Cortex of kidney (tissue), 1 donor: ENCODE data around the gene MYO7B.

Source experiments
- DNase-seq: peaks from one replicate; lab custom pipeline; 2025; lab: John Stamatoyannopoulos, UW

Gene MYO7B

DNA sequence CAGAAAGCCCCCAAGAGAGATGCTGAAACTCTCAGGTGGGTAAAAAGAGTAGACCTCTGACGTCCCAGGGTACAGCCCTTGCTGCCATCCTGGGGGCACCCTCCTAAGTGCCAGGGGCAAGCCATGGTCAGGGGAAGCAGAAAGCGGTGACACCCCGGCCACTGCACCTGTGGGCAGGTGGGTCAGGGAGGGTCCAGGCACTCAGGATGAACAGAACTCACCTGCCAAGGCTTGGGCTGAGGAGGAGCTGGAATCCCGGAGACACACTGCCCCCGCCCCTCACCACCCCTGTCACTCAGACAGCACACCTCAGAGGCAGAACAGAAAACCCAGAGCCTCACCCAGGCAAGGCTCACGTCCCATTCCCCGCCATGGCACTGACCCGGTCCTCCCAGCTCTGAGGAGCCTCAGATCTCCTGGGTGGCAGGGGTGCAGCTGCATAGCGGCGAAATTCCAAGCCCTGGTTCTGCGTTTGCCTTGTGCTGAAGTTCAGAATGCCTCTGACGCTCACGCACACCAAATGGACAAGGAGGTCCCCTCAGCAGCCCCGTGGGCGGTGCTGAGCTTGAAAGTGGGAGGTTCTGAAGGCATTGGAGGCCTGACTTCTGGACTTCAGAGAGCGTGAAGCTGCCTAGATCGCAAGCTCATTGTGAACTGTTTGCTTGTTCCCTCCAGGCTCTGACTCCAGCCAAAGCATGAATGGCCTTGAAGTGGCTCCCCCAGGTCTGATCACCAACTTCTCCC is 114.7 kb downstream of the MYO7B start:
- DNase-seq = no peak

DNA sequence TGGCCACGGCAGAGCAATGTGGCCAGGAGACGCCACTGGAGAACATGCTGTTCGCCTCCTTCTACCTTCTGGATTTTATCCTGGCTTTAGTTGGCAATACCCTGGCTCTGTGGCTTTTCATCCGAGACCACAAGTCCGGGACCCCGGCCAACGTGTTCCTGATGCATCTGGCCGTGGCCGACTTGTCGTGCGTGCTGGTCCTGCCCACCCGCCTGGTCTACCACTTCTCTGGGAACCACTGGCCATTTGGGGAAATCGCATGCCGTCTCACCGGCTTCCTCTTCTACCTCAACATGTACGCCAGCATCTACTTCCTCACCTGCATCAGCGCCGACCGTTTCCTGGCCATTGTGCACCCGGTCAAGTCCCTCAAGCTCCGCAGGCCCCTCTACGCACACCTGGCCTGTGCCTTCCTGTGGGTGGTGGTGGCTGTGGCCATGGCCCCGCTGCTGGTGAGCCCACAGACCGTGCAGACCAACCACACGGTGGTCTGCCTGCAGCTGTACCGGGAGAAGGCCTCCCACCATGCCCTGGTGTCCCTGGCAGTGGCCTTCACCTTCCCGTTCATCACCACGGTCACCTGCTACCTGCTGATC is 115.4 kb downstream of the MYO7B start:
- DNase-seq = no peak

DNA sequence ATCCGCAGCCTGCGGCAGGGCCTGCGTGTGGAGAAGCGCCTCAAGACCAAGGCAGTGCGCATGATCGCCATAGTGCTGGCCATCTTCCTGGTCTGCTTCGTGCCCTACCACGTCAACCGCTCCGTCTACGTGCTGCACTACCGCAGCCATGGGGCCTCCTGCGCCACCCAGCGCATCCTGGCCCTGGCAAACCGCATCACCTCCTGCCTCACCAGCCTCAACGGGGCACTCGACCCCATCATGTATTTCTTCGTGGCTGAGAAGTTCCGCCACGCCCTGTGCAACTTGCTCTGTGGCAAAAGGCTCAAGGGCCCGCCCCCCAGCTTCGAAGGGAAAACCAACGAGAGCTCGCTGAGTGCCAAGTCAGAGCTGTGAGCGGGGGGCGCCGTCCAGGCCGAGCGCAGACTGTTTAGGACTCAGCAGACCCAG is 115.9 kb downstream of the MYO7B start:
- no peak for DNase-seq

DNA sequence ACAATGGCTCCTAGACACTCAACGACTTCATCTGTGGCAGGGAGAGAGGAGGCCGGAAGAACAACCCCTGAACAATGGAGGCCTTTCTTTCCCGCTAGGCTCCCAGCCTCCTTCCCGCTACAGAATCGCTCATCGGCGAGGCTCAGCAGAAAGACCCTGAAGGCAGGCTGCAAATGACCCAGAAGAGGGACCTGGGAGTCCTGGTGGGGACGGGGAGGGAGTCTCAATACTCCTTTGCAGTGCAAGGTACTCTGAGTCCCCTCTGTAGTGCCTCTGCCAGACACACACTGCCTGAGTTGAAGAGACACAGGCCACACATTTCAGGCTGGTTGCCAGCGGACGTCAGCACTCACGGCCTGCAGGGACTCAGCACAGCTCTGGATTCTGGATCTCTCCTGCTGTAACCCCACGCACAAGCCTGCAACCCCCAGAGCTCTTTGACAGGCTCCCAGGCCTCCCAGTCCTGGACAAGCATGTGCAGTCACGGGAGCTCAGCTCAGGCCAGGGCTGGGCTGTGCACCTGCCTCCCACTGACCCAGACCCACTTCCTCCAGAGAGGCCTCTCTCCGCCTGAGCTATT is 116.6 kb downstream of the MYO7B start:
- DNase-seq = no peak

DNA sequence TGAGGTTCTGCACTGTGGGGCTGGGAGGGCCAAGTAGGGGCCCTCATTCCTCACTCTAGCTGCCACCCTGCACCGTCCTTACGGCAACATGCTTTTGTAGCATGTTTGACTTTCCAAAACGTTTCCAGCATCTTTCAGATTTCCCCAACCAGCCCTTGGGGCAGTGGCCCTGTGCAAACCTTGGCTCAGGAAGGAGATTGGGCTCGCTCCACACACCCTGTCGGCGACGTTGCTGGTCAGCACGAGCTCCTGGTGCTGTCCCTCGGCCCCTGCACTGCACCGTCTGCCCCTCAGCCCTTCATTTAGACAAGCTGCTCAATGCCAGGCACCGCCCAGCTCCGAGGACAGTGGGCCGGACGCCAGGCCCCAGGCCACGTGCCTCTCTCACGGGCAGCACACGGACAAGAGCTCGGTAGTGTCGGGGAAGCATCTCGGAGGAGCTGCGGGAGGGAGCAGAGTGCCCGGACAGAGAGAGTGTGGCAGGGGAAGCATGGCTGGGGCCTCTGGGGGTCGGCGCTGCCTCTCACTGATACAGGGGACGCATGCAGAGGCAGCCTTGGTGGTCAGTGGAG is 117.4 kb downstream of the MYO7B start:
- no peak for DNase-seq

DNA sequence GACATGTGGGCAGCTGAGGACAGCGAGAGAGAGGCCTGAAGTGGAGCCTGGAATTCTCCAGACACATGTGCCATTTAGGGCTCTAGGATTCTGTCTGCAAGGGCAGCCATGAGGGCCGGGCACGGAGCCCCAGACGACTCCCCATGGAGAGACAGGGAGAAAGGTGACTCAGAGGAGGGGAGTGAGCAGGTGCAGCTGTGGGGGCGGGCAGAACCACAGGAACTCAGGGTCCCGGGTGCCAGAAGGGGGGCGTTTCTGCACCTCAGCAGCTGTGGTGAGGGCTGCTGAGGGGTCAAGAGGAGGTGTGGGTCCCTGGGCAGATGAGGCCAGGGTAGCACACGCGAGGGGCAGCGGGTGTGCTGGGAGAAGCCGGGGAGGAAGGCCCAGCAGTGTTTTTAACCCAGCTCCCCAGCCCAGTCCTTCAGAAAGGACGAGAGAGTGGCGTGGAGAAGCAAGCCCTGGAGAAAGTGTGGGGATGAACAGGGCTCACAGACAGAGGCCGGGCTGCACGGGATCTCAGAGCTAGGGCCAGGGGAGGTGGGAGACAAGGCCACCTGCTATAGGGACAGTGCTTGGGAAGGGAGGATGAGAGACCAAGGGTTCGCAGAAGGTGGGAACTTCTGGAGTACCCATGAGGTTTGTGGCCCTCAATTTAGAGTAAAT is 118.1 kb downstream of the MYO7B start:
- DNase-seq = no peak

DNA sequence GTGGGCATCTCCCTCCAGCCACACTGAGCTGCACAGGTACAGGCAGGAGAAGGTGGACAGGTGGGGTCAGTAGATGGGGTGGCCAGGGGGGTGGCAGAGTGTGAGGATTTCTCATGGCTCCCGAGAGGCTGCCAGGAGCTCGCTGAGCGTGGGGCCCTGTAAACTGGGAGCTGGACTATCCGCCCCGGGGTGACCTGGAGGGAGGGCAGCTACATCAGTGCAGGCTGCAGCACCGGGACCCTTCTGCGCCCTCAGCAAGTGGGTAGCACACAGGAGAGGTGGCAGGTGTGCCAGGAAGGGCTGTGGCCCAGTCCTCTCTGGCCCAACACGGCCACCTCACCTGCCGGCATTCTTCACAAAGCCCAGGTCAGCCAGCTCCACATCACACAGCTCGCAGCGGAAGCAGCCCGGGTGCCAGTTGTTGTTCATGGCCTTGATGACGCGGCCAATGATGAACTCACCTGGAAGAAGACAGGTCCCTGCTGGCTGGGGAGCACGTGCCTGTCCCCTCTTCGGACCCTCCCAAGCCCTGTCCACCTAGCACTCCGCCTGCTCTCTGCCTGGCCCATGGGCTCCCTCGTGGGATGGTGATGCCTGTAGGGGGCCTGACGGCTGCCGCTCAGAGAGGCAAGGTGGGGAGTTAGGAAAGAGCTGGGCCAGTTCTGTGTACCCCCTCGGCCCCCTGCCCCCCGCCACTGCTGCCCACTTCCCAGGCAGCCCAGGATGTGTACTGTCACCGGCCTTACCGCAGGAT is 118.8 kb downstream of the MYO7B start:
- no peak for DNase-seq

DNA sequence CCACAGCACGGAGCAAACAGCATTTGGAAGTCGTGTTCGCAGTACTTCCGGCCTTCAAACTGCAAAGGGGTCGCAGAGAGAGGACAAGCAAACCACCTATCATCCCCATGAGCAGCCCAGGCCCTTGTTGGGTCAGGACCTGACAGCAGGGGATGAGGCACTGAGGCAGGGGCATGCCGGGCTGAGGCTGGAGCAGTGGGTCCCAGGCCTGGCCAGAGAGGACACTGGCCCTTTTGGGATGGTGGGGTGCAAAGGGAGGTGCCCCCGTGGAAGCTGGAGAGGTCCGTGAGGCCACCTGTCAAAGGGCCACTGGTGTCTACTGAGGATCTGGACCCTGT is 119.3 kb downstream of the MYO7B start:
- DNase-seq = no peak

DNA sequence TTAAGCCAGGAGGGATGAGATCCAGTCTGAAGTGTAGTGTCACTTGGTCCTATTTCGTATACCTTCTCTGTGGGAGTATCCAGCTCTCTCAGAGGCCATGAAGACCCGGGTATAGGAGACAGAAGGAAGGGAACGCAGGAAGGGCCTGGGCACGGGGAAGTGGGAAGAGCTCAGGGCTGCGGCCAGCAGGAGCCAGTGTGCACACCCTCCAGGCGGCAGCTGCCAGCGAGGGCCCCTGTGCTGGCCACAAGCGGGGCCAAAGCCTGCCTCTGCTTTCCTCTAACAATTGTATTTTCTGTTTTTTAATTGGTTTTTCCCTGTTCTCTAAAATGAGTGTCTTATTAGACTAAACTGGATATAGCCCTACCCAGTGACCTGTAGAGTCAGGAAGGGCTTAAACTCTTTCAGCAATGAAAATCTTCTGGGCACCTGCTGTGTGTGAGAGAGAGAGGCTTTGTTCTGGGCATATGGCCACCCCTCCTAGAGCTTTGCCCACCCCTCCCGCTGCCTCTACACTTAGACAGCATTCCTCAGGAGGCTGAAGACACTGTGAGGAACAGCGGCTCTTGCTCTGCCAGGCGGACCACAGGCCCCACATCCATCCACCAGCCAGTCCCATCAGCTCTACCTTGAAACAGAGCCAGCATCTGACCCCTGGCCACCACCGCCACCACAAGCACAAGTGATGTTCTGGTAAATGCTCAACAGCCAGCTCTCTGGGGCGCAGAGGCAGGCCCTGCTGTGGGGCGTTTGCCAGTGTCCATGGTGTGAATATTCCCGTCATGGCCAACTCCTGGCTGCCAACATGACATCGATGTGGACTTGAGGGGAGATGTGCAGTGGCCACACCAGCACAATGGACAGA is 120.0 kb downstream of the MYO7B start:
- no peak for DNase-seq

DNA sequence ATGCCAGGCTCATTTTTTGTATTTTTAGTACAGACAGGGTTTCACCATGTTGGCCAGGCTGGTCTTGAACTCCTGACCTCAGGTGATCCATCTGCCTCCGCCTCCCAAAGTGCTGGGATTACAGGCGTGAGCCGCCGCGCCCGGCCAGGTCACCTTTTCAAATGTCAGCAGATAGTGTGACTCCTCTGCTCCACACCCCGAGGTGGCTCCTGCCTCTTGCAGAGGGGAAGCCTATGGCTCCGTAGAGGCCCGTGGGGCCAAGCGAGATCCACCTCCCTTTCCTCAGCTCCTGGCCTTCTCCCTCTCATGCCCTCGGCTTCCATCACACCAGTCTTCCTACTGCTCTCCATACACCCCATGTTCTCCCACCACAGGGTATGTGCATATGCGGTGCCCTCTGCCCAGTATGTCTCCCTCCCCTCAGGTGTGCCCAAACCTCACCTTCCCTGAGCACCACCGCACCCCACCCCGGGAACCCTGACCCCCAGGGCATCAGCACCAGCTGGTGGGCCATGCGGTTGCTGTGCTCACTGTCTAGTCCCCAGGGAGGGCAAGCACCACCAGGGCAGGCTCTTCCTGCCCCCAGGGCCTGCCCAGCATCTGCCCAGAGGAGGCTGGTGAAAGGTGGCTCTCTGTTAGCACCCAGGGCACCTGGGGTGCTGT is 121.2 kb downstream of the MYO7B start:
- DNase-seq = no peak

DNA sequence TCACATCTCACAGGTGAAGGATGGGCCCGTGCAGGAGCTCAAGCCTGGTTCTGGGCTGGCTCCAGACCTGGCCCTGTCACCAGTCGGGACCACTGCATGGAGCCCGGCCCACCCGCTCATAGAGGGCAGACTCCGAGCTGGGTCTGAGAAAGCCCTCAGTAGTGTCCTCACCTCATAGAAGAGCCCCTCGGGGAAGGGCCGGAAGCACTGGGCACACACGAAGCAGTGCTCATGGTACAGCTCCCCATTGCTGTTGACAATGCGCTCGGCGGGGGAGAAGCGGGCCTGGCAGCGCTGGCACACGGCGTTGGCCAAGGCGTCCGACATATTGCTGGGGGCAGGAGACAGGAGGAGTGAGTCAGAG is 121.7 kb downstream of the MYO7B start:
- DNase-seq = no peak

DNA sequence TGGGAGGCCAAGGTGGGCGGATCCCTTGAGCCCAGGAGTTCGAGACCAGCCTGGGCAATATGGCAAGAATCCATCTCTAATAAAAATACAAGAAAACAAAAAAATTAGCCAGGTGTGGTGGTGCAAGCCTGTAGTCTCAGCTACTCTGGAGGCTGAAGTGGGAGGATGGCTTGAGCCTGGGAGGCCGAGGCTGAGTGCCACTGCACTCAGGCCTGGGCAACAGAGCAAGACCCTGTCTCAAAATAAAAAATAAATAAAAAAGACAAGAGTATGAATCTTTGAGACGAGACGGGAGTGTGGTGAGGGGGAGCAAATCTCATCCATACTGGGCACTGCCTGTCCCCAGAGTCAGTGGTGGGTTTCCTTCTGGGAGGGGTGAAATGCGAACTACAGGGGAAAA is 122.7 kb downstream of the MYO7B start:
- no peak for DNase-seq

DNA sequence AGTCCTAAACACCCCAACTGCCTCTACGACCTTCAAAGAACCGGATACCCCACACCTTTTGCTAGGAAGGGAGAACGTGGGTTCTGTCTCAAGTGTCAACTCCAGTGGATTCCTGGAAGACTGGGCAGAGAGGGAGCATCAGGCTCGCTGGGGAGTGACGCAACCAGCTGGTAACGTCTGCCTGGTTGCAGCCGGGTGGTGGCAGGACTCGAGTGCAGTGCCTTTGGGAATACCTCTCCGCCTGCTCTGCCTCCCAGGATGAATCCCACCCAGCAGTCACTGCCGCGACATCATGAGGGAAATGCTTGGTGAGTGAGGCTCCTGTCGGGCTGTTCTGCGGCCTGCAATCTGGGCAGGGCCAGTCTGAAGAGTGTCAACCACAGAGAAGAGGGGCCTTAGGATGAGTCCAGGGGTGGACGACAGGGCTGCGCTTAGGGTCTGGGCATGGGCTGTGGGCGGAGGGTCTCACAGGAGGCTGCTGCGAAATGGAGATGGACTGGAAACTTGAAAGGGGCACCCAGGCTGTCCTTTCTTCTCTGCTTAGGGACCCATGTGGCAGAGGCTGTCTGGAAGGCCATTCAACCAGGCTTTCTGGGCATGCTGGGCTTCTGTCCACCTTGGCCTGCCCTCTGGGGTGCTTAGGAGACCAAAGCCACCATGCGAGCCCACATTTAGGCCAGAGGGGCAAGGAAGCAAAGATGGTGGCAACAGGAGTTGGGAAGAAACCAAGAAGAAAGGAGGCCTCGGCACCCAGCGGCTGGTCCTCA is 123.3 kb downstream of the MYO7B start:
- no peak for DNase-seq

DNA sequence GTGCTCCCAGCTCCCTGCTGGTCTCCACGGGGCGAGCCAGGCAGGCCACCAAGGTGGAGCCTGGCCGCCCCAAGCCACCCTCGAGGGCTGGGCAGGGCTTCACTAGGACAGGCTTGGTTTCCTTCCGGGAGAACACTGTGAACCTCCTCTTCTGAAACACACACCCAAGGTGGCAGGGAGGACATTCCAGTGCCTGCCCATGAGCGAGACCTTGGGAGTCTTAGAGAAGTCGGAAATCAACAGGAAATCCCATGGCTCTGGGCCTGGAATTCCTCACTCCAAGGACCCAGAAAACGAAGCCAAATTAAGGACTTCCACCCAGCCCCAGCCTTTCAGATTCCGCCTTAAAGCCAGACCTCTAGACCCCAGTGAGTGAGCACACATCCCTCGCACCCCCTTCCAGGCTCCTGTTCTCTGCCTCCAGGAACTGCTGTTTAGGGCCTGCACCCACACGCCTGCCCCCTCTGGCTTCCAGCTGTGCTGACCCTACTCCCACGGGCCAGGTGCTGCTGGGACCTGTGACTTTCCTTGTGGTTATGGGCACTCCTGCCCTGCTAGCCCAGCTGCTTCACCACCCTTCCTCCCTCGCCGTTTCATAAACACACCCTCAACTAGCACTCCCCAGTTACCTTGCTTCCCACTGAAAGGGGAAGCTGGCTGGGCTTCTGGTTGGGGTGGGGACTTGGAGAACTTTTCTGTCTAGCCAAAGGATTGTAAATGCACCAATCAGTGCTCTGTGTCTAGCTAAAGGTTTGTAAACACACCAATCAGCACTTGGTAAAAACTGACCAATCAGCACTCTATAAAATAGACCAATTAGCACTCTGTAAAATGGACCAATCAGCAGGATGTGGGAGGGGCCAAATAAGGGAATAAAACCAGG is 124.2 kb downstream of the MYO7B start:
- DNase-seq = no peak

DNA sequence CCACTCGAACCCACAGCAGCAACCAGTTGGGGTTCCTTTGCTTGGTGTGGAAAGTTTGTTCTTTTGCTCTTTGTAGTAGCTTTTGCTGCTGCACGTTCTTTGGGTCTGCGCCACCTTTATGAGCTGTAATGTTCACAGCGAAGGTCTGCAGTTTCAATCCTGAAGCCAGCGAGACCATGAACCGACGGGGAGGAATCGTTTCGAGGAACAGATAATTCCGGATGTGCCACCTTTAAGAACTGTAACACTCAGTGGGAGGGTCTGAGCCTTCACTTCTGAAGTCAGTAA is 124.8 kb downstream of the MYO7B start:
- DNase-seq = no peak

DNA sequence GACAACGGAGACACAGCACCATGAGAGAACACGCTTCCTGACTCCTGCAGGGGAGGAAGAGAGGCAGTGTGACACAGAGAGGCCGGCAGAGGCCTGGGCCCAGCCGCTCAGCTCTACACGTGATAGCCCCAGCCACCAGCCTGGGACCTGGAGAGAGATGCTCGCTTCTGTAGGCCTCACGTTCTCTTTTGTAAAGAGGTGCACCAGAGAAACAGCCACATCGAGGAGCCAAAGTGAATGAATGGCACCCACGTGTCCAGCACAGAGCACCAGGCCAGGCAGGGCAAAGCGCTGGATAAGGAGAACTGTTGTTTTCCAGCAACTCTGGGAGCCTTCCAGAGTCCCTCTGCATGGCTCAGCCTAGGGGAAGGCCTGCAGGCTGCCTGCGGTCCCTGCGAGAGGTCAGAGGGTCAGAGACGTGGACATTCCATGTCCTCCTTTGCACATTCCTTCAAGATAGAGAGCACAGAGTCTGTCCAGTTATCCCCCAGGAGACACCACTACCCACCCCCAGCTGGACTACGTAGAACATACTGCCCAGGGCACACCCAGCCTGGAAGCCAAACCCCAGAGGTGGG is 125.7 kb downstream of the MYO7B start:
- no peak for DNase-seq

DNA sequence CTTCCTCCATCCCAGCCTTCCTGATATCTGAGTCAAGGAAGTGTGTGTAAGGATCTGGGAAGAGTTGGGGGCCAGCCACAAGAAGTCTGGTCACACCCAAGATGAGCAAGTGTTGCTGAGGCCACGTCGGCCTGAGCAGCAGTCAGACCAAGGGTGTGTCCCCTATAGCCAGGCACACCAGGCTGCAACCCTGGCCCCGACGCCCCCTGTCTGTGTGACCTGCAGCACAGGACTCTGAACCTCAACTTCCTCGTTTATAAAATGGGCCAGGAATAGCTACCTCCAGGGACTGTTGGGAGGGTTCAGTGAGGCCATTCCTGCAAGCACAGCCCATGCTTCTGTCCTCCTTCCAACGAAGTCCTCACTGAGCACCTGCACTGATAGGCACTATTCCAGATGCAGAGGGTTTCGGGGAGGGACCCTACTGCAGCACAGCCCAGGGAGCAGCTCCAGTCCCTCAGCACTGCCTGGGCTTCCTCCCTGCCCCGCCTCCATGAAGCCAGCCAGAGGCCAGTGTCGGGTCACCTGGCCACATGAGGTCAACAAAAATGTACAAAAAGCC is 126.5 kb downstream of the MYO7B start:
- DNase-seq = no peak

DNA sequence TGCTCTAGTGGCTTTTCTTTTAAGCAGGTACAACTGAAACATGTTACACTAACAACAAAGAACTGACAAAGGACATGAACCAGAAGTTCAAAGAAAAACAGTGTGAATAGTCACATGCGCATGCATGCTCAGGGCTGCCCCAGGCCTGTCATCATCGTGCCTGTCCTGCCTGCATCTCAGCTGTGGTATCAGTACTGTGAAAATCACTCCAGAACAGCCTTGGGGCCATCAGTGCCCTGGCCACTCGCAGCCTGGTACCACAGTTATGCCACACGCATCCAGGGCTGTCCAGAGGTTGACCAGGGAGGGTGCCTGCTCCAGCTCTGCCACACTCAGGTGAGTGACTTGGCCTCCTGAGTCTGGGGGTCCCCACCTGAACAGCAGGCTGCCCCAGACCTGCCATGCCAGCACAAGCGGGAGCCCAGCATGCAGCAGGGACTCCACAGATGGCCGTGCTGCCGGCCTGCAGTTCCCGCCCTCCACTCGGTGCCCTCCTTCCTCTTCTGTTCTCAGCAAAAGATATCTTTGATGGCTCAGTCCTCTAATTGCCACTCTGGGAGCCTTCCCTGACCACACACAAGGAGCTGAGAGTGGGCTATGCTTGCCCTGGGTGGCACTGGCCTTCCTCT is 127.6 kb downstream of the MYO7B start:
- DNase-seq = no peak
